Medulla oblongata (tissue), 1 donor: ENCODE measurements around the gene FANCM.
A peak's percentile ranks its signal among the peaks of the same experiment; 100 is the strongest.

ENCODE experiments used
- DNase-seq: peaks from one replicate; pipeline ENCODE4 v3.0.0-alpha.2; 2015; ENCODE audit errors: extremely low spot score

FANCM gene

GRCh38 chr14:45227566-45227965, 91.8 kb downstream of the FANCM start:
- DNase-seq, result no peak

GRCh38 chr14:45238988-45239387, 103.3 kb downstream of the FANCM start:
- DNase-seq, result no peak

DNA sequence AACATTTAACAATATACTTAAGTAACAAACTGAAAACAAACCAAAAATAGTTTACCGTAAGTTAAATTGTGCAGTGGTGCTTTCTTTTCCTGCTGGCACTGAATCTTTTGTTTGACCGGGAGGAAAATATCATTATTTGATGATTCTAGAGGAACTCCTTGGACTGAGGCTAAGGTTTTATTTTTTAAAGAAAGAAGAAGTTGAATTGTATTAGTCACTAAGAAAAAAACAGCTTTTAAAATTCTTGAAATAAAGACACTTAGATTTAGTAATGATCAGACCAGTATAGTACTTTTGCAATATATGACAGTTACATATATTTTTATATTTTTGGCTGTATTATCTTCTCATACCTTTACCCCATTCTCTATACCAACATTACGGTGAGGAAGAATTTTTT, 107.0 kb downstream of the FANCM start:
- DNase-seq, result peak; percentile 17

GRCh38 chr14:45246151-45246550, 110.4 kb downstream of the FANCM start:
- no peak for DNase-seq

DNA sequence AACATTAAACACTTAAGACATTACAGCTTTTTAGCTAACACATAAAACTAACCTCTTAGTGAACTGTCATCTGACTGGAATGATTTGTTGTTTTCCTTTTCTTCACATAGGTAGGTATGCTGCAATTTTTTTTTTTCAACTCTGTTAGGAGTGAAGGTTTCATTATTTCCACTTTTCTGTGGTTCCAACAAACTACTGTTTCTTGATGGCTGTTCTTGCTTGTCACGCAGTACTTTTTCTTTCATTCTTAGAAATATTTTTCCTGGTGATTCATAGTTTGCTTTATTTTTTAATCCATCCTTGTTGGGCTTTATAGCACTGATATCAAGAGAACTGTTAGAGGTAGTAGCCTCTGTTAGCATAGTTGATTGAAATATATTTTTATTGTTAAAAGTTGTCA, 111.0 kb downstream of the FANCM start:
- DNase-seq, result no peak

GRCh38 chr14:45247427-45247826, 111.7 kb downstream of the FANCM start:
- no peak for DNase-seq

DNA sequence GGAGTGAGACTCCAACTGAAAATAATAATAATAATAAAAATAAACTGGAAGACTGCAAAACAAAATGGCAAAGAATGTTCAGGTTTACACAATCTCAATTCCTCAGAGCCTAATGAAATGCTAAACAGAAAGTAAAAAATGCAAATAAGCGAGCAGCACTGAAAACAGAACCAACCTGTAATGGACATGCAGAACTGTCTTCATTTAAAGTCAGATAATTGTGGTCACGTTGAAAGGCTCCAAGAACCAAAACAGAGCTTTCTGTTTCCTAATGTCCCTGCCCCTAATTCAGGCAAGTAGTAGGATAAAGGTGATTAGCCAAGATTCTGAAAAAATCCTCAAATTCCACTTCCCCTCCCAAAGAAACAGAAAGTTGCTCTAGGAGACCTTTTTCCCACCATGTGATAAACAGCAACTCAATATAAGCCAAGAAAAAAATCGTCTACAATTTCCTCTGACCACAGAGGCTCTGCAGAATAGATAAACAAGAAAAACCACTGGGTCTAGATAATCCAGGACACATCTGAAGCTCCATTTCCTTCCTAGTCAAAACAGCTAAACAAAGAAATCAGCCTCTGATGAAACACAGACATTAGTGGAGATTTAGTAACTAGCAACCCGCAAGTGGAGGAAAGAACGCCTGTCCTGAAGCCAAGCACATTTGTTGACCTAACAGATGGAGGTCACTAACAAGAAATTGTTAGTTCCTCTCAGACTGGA, 114.3 kb downstream of the FANCM start:
- DNase-seq, result peak; percentile 66
